Body of pancreas (tissue), 4 donors: ENCODE data around the gene ARAP1.

Experiments used
- POLR2A ChIP-seq, 3 donors: fragments of 450-650 bp; IDR thresholded peaks; one replicate each; pipeline ENCODE4 v1.6.1; 2016; ENCODE audit warnings: antibody characterized with exemption in 3 of 3, mild to moderate bottlenecking in 2 of 3
- TF ChIP-seq, protein P1 (sequence below), 7 experiments: fragments of 450-650 bp in 4 of 7; fragments of 200-600 bp in 3 of 7; sonication (generic) in 3 of 7; IDR thresholded peaks; one replicate each; pipeline ENCODE4 v1.5.1; 2016 to 2019; ENCODE audit warnings: antibody characterized with exemption in 7 of 7

- no peak for TF ChIP-seq POLR2A (IDR thresholded peaks at IDR 0.05)
- TF ChIP-seq, protein P1, sequence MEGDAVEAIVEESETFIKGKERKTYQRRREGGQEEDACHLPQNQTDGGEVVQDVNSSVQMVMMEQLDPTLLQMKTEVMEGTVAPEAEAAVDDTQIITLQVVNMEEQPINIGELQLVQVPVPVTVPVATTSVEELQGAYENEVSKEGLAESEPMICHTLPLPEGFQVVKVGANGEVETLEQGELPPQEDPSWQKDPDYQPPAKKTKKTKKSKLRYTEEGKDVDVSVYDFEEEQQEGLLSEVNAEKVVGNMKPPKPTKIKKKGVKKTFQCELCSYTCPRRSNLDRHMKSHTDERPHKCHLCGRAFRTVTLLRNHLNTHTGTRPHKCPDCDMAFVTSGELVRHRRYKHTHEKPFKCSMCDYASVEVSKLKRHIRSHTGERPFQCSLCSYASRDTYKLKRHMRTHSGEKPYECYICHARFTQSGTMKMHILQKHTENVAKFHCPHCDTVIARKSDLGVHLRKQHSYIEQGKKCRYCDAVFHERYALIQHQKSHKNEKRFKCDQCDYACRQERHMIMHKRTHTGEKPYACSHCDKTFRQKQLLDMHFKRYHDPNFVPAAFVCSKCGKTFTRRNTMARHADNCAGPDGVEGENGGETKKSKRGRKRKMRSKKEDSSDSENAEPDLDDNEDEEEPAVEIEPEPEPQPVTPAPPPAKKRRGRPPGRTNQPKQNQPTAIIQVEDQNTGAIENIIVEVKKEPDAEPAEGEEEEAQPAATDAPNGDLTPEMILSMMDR (IDR thresholded peaks at IDR 0.05) = no peak
These were observed 50.1 kb downstream of the ARAP1 start for GRCh38 chr11:72702096-72702495.
